Measurements from ENCODE around the gene NUMA1.

The NUMA1 gene

GRCh38 chr11:72013765-72014711, 66.3 kb downstream of the NUMA1 start:
- DNase-seq = no peak

GRCh38 chr11:72012897-72013721, 67.2 kb downstream of the NUMA1 start:
- no peak for DNase-seq

GRCh38 chr11:72012091-72012630, 68.2 kb downstream of the NUMA1 start:
- DNase-seq = no peak

- no peak for DNase-seq
Observed at GRCh38 chr11:72010529-72011233, 69.7 kb downstream of the NUMA1 start.

- no peak for DNase-seq
Observed at GRCh38 chr11:72009156-72009555, 71.2 kb downstream of the NUMA1 start.

- no peak for DNase-seq
Observed at GRCh38 chr11:72008728-72009127, 71.6 kb downstream of the NUMA1 start.

GRCh38 chr11:72007587-72007986, 72.8 kb downstream of the NUMA1 start:
- DNase-seq = no peak

- no peak for DNase-seq
Observed at GRCh38 chr11:72007089-72007476, 73.3 kb downstream of the NUMA1 start.

- DNase-seq = no peak
Observed at GRCh38 chr11:72006309-72007088, 73.8 kb downstream of the NUMA1 start.

- DNase-seq = no peak
Observed at GRCh38 chr11:72005347-72006260, 74.7 kb downstream of the NUMA1 start.

GRCh38 chr11:72004515-72005346, 75.6 kb downstream of the NUMA1 start:
- no peak for DNase-seq

- DNase-seq = no peak
Observed at GRCh38 chr11:72003776-72004171, 76.6 kb downstream of the NUMA1 start.

- no peak for DNase-seq
Observed at GRCh38 chr11:72002841-72003775, 77.2 kb downstream of the NUMA1 start.

- DNase-seq = no peak
Observed at GRCh38 chr11:72001834-72002591, 78.3 kb downstream of the NUMA1 start.

GRCh38 chr11:72001285-72001684, 79.1 kb downstream of the NUMA1 start:
- no peak for DNase-seq

GRCh38 chr11:72000202-72000867, 80.0 kb downstream of the NUMA1 start:
- DNase-seq = no peak

- no peak for DNase-seq
Observed at GRCh38 chr11:71999798-72000197, 80.5 kb downstream of the NUMA1 start.
